ENCODE measurements around the gene SPTSSB.
A peak's percentile ranks its signal among the peaks of the same experiment; 100 is the strongest.

SPTSSB gene, protein sequence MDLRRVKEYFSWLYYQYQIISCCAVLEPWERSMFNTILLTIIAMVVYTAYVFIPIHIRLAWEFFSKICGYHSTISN

DNA sequence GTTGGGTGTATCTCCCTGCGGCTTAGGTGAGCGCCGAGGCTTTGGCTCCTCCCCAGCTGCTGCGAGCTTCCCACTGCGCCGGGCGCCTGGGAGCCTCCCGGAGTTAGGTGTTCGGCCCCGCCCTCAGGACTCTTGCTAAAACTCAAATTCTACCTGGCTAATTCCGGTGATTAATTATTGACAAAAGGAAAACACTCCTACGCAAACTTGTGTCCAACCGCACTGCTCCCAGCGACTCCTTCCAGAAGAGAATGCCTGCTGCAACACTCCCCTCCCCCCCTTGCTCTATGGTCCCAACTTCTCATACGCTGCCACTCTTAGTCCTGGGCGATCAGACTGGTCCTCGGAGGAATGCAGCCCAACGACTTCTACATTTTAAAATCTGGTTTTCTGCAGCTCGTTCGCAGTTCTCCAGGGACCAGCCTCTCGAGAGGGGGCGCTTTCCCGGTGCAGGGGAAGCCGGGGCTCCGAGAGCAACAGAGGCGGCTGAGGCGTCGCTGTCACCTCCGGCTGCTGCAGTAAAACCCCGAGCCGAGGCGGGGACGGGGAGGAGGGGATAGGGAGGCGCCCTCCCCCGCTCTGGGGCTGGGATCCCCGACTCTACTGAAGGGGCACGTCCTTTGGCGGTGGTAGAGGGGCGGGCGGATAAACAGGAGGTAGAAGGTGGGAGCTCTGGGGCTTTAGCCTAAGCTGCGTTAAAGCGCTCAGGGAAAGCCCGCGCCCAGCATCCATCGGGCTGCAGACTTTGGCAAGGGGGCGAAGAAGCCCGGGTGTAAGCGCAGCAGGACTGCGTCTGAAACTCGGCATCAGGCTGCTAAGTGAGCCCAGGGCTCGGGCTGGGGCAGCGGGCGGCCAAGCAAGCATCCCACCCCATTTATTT, at the start of gene SPTSSB:
SPTSSB (minus strand) TSS at position 77 of the 880 bp plus-strand sequence. CDS start 25,194 bp downstream, outside the sequence.
- DNase-seq = no peak

DNA sequence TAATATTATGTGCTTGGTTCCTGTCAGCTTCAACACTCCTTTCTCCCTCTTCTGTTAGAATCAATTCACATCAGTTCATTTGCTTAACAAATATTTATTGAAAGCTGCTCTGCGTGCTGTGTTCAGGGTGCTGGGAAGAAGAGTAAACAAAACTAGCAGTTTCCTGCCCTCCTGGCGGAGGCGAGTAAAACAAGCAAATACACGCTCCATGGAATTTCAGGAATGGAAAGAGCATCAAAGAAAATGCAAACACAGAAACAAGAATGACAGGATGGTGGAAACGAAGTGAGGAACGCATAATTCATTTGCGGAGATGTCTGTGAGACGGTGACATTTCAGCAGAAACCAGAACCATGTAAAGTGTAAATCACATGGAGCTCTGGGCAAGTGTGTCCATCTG, 49.4 kb upstream of the SPTSSB start:
- DNase-seq = no peak

DNA sequence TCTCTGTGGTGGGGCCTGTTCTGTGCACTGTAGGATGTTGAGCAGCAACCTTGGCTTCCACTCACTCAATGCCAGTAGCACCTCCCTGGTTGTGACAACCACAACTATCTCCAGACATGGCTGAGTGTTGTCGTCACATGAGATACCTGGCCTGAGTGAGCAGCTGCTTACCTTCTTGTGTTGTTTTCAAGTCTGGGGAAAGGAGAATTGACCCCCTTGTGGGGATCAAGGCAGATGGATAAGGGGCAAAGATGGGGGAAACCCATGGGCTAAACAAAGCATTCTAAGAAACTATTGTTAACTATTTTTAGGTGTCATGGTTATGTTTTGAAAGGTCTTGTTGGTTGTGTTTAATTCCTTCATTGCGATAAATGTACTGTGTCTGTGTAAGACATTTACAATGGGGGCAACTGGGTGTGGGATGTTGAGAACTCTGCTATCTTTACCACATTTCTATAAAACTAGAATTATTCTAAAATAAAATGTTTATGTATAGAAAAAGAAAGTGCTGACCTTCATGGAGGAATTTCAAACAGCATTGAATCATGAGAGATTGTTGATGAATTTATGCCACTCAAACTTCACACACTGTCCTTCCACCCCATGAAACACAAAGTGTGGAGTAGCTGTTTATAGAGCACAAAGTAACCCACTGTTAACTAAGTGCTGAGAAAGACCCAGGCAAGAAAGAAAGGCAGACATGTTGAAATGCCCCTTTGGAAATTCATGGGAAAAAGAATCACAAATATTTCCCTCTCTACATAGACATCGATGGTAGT, 48.4 kb upstream of the SPTSSB start:
- DNase-seq = no peak

DNA sequence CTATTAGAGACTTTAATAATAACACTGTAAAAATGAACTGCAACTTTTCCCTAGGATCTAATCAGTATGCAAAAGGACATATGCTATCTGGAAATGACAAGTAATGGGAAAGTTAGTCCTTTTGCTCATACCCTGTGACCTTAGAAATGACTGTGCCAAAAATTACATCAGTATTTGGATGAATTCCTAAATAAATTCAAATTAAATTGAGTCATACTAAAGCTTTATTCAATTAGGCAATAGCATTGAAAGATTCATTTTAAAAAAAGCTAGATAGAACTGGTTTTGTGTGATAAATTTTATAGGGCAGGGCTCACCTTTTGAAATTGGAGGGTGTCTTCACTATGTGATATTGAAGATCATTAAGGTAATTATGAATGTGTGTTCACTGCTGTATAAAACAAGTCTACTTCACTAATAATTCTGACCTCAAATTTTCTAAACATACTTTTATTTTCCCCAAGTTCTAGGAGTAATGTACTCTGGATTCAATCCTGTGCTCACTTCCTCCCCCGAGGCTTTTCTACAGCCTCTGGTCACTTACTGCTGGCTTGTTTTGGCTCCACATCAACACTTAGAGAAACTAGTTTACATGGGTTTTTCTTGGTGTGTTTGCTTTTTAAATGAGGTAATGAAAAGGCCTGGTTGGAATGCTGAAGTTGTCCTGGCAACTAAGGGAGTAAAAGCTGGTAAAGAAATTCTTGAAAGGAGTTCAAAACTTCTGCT, 44.4 kb upstream of the SPTSSB start:
- DNase-seq = peak; percentile 16

DNA sequence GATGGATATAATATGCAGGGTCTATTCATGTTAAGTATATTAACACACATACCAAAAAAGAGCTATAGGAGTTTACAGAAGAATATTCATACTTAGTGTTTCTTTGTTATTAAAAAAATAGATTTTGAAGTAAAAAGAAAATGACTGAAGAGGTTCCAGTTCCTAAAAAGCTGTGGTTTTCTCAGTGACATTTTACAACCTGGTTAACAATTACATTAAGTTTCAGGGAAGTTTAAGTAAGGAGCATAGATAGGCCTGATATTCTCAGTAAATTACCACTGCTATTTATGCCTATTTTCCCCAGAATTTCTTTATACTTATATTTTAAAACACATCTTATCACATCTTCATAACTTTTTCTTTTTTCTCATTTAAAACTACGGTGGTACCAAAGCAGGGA, 43.6 kb upstream of the SPTSSB start:
- no peak for DNase-seq

DNA sequence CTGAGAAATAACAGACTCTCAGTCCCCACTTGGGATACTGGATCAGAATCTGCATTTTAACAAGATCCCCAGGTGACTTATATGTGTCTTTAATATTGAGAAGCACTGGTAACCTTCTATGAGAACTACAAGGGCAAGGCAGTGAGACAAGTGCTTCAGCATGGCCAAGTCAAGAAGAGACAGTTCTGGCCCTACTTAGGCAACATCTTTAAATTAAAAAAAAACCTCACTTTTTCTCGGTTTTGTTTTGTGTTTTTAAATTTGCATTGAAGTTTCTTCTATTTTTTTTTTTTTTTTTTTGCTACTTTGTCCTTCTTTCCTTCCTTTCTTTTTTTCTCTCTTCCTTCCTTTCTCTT, 42.5 kb upstream of the SPTSSB start:
- DNase-seq = no peak

DNA sequence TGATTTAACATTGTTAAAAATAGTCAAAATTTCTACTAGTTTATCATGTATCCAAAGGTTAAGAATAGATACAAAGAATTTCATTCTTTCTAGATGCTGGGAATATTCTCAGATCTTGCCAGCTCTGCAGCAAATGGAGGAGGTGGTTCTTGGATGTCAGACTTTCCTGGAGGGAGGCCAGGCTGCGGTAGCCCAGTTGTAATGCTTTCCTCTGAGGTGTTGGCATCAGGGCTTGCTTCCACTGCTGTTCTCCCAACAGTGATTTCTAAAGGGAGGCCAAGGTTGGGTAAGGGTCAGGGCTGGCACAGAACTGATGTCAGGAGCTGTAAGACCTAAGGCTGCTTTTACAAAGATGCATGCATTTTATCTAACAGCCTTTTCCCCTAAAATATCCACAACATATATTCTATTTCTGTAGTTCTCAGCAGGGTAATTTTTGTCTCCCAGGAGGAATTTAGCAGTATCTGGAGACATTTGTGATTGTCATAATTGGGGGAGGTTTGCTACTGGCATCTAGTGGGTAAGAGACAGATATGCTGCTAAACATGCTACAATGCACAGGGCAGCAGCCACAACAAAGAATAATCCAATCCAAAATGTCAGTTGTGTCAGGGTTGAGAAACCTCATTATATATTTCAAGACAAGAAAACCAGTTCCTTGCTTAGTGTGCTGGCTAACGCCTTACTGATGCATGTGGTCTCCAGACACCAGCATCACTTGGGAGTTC, 42.0 kb upstream of the SPTSSB start:
- DNase-seq = peak; percentile 22

DNA sequence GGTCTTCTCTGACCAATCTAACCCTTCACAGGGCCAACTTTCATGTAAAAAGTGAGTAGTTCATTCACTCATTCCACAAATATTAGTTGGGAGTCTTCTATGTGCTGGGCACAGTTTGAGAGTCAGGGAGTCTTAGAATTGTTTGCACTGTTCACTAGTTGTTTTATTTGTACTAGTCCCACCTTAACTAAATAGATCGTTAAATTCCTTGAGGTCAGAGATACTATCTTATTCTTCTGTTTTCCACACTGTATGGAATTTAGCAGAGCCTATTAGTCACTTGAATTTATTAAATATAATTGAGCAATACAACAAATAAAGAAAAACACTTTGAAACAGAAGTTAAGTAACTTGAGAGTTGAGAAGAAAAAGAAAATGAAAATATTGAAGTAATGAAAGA, 40.8 kb upstream of the SPTSSB start:
- DNase-seq = no peak

DNA sequence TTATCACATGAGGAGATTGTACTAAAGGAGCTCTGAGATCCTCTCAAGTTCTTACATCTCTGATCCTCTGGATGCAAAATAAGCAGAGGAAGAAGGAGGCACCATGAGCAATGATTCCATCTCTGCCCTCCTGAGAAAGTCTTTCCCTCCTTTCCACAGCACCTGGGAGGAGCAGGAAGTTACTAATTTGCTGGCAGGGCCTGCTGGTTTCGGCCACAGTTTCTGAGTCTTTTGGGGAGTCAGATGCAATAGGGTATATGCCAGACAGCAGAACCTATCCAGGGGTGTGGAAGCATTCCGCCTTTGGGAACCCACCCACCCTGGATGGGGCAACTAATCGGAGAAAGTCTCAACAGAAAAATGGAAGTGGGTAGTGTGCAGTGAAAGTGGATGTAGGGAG, 38.5 kb upstream of the SPTSSB start:
- no peak for DNase-seq

DNA sequence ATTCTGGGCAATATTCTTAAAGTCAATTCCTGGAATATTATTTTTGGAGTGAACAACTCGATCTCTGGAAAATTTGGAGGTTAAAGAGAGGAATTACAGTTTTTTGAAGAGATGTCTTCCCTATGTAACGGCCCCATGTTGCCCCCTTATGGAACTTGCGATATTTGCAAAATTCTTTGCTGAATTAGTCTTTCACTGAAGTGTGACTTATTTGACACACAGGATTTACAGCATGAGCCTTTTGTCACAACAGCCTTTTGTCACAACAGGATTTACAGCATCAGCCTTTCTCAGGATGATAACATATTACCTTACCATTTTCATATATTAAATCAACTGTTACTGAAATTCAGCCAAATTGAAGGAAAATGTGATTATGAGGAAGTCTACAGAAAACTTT, 37.8 kb upstream of the SPTSSB start:
- DNase-seq = no peak

DNA sequence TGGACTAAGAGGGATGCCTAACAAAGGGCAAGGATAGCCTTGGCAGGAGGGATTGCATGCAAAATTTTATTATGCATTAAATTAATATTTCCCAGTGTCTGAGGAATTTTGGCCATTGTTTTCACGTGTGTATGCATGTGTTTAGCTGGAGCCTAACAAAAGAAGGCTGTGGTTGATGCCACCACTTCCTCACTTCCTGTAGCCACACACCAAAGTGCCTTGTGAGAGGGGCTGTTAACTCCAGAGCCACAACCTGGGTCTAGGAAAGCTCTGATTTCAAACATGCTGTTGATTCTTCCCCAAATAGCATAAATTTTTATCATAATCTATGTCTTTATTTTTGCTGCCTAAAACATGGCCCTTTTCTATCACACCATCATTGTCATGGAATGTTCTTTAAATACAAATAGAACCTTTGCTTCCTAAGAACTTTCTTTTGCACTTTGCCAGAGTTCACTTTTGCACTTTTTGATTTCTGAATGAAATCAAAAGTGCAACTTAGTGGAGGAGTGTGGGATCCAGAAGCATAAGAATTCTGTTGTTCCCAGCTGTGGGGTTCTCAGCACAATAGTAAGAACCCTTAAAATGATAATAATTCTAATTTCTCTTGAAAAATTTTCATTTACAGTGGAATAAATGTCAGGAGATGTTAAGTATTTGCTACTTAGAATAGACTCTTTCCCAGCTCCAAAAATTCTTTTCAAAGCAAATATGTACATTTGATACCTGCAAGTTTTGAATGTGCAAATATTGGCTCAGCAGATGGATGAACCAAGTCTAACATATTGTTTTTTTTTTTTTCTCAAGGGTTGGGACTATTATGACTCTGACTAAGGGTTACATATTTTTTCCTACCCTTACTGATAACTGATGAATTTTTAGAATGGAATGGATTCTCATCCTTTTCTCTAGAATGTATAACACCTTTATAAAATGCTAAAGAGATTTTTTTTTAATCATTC, 35.6 kb upstream of the SPTSSB start:
- no peak for DNase-seq

DNA sequence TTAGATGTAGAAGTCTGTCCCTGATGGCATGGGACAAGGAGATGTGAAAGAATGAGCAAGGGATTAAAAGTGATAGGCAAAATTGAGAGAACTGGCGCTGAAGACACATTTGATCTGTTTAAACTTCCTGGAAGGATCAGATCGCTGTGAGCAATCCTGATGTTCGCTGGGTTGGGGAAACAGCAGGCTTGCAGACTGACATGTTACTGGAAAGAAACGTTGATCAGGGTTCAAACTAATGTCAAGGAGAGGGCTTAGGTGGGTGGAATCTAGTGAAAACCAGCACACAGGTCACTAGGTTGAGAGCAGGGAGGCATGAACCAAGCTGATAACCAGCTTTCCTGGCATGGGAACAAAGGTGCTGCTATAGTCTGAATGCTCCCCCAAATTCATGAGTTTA, 34.5 kb upstream of the SPTSSB start:
- DNase-seq = no peak

DNA sequence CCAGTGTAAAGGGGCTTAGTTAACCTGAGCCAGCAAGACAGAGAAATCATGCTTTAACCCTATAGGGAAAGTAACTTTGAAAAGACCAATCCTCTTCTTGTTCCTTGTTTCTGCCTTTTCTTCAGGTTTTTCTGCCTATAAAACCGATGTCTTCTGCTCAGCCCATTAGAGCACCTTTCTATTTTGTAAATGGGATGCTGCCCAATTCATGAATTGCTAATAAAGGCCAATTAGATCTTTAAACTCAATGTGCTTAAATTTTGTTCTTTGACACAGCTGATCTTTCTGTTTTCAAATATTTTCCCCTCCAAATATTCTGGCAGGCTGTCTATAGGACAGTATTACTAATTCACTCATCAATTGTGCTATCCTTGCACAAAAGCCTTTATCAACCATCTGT, 33.8 kb upstream of the SPTSSB start:
- DNase-seq = no peak

DNA sequence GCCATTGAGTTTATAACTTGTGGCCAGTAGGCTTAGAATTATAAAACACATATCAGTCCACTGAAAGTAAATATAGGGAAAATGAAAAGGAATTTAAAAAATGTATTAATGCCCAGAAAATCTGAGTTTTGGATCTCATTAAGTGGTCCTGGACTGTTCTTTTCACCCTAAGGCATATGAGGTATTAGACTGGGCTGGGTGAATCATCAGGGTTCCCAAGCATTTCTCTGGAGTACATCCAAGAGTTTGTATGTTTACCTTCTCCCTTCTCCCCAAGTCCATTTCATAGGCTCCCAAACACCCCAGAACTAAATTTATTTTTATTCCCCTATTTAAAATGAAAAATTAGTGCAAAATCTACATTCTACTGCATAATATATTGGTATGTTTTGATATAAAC, 31.9 kb upstream of the SPTSSB start:
- no peak for DNase-seq

DNA sequence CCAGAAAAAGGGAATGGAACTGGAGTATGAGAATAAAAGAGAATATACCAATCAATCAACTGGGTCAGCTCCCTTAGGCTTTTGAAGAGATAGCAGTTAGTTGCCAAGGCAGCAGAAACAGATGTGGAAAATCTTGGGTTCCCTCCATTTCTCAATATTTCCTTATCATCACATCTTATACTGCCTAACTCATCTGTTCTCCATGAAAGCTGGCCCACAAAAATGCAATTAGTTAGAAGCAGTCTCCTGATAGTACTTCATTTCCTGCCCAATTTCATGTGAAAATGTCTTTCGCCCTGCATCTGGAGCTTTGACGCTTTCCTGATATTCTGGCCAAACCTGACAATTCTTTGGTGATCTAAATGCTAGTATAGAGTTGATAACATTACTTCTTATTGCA, 30.1 kb upstream of the SPTSSB start:
- DNase-seq = no peak

DNA sequence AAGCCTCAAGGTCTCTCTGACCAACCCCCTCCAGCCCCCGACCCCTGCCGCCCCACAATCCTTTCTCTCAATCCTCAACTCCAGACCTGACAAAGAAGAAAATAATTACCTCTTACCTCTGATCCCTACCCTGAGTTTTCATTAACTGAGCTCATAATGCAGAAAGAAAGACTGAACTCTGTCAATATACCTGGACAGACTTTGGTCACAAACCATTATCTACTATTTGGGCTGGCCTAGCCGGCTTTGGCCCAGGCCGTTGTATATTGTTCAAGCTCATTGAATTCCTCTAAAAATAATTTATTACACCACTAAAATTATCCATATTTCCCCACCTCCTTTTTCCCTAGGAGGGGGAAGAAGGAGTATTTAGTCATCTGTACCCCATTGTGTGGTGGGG, 29.3 kb upstream of the SPTSSB start:
- DNase-seq = no peak

DNA sequence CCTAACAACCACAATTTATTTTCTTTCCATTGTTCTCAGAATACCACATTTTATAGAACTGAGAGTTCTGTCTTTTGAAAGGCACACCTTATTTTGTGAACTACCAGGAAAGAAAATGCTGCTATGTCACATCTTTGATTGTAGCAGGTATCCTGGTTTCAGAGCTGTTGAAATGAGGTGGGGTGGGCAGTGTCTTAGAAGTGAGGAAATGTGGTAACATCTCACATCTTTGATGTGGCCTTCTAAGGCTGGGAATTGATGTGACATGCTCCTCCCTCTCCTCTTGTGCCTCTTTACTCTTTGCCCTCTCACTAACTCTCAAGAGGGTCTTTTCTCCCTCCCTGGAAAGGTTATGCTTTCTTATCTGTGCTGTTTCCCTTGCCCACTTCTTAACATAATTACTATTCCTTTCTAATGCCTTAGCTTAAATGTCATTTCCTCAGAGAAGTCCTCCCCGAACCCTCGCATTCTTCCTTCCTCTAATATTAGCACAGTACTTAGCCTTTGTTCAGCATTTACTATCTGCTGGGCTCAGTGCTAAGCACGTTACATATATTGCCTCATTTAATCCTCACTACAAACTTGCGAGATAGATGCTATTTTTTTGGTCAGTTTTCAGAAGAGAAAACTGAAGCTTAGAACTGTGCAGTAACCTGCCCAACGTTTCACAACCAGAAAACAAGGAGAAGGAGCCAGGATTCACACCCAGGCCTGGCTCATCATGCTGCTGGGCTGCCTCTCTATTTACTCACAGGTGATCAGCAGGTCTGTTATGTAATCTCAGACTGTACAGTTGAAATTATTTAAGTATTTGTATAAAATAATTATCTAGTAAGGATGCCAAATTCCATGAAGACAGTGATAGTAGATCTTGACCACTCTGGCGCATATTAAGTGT, 24.0 kb upstream of the SPTSSB start:
- no peak for DNase-seq

DNA sequence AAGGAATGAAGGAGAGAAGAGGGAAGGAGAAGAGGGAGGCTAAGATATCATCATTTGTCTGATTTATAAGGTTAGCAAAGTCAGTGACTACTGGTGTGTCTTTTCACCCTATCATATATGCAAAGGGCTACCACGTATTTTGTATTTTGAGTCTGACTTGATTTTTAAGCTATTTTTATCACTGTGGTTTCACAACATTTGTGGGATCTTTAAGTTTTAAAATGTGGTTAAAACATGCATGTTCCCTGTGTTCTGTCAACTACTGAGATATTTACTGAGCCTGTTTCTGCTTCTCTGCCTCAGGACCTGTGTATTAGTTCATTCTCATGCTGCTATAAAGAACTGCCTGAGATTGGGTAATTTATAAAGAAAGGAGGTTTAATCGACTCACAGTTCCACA, 22.5 kb upstream of the SPTSSB start:
- DNase-seq = no peak

DNA sequence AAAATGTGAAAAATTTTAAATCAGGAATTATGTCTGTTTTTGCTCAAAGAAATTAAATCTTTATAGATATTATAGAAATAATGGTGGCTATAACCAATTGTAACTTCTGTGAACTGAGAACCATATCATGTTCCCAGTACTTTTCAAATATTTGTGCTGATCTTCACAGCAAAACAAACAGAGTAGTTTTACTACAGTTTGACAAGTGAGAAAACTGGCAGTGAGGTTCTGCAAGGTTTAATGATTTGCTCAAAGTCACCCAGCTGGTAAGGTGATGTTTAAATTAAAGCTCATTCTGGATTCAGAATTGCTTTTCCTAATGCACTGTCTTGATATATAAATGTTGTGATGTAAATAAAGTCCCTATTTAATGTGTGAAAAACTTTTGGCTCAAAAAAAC, 22.0 kb upstream of the SPTSSB start:
- DNase-seq = no peak

DNA sequence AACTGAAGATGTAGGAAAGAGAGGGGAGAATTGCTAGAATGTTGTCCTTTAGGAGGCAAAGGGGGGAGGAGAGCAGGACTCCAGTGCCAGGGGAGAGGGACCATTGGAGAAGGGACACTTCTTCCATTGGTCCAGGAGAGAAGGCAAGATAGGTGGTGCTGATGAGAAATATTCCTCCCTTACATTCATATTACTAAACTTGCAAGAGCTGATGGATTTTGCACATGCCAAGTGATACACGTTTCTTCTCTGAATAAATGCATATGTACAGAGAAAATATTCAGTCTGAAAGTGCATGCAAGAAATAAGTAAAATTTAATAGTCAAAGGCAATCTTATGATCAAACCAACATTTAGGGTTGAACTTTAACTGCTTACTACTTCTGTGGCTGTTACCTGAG, 21.5 kb upstream of the SPTSSB start:
- DNase-seq = no peak

Measured in GOT3 (cell line).